Transverse colon (tissue), 4 donors: ENCODE measurements around the gene ARHGAP42. TPM values are rescaled to one million over a fixed set of nuclear protein-coding genes. Genes with fewer than 3 reads are reported as not detected.
"Not testable (repeated sequence)": the region's sequence is repeated elsewhere in the genome, so short reads cannot be mapped to it uniquely, and the experiment has no call there.

ENCODE experiments used
- DNase-seq: peaks from one replicate; pipeline ENCODE4 v3.0.0-alpha.2; 2019
- H3K27ac ChIP-seq, 4 donors: fragments of 200-600 bp; sonication (generic); 2 replicates each; pipeline ENCODE4 v1.5.1; 2016 to 2018; ENCODE audit warnings: inconsistent platforms in 4 of 4
- H3K27me3 ChIP-seq: fragments of 200-600 bp; sonication (generic); 2 replicates; pipeline ENCODE4 v1.5.1; 2017; ENCODE audit warnings: inconsistent platforms
- H3K36me3 ChIP-seq, 4 donors: fragments of 200-600 bp; sonication (generic); 2 replicates each; pipeline ENCODE4 v1.5.1; 2017 to 2019; ENCODE audit warnings: inconsistent platforms in 4 of 4
- H3K4me1 ChIP-seq, 4 donors: fragments of 200-600 bp; sonication (generic); 2 replicates each; pipeline ENCODE4 v1.5.1; 2017 to 2020; ENCODE audit warnings: inconsistent platforms in 4 of 4
- H3K4me3 ChIP-seq, 4 donors: fragments of 200-600 bp; sonication (generic); 1 replicate in 1 of 4; 2 replicates in 3 of 4; pipeline versions ENCODE4 v1.5.1 to v1.6.1; 2017 to 2019; ENCODE audit warnings: inconsistent platforms in 4 of 4
- H3K9me3 ChIP-seq, 2 donors: fragments of 200-600 bp; sonication (generic); 2 replicates each; pipeline ENCODE4 v1.5.1; 2017 to 2019; ENCODE audit warnings: inconsistent platforms in 2 of 2
- EP300 ChIP-seq: sonication (generic); formaldehyde crosslinking; IDR thresholded peaks from one replicate; pipeline ENCODE4 v1.6.1; 2017; ENCODE audit warnings: antibody characterized with exemption, low read depth
- POLR2A ChIP-seq: fragments of 450-650 bp; IDR thresholded peaks from one replicate; pipeline ENCODE4 v1.6.1; 2016; ENCODE audit warnings: antibody characterized with exemption, mild to moderate bottlenecking, moderate library complexity
- POLR2AphosphoS5 ChIP-seq, 3 donors: sonication (generic); formaldehyde crosslinking; IDR thresholded peaks; one replicate each; pipeline ENCODE4 v1.6.1; 2016; ENCODE audit warnings: antibody characterized with exemption in 3 of 3
- WGBS, 2 donors: methylation state at CpG; one replicate each; pipeline ENCODE4 v1.1.5; 2018; ENCODE audit warnings: low coverage in 1 of 2; 5-methylcytosine and 5-hydroxymethylcytosine counted together
- in situ Hi-C, 4 donors: fragments of 200-750 bp; cut with MboI; loops; one replicate each; pipeline versions ENCODE4 v1.15.0 to v1.15.1; 2017; ENCODE audit warnings: low sequenced_read_pairs in 3 of 4, low pct_ligation_motif_present in 1 of 4, low pct_unique_long_range_greater_than_20kb in 1 of 4
- intact Hi-C: fragments of 100-400 bp; cut with DNase I; formaldehyde crosslinking; loops from one replicate; pipeline ENCODE4 v1.15.1; 2023; ENCODE audit warnings: low total_unique reads
- total RNA-seq, 4 donors: library from RNA; depleted of rRNA; stranded (reverse); fragments of >200 nt; gene quantifications; one replicate each; pipeline ENCODE4 v1.1.0, GENCODE V29; 2016
- TF ChIP-seq, protein P1 (sequence below), 5 experiments: fragments of 200-600 bp in 3 of 5; fragments of 450-650 bp in 2 of 5; sonication (generic) in 3 of 5; IDR thresholded peaks; 1 replicate in 2 of 5; 2 replicates in 3 of 5; pipeline ENCODE4 v1.5.1; 2016 to 2017; ENCODE audit warnings: antibody characterized with exemption in 5 of 5, inconsistent platforms in 3 of 5, mild to moderate bottlenecking in 2 of 5, moderate library complexity in 1 of 5

ARHGAP42 gene
- total RNA-seq, 4 donors from 2014 or later: 33.3 to 62.5 (median 40.9) TPM

DNA sequence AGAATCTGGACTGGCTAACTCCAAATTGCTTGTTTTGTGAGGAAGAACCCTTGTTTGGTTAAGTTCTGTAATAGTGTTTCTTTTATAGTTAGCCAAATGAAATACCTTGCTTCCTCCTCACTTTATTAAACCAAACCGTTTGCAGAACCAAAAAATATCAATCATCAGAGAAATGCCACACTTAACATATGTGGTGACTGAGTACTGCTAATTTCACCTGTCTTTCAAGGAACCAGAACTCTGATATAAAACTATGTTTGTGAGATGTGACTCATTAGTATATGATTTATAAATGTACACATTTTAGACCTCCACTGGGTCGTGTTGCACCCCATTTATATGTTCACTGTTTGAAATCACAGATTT is 322.6 kb downstream of the ARHGAP42 start:
- Histone ChIP-seq H3K27me3 (no peaks in the 10 kb centered on the region), H3K36me3 (no peaks in the 10 kb centered on the region), H3K4me1 (no peaks in the 10 kb centered on the region), H3K4me3 (no peak overlapping the region), H3K27ac (no peak overlapping the region), H3K9me3 (no peaks in the 10 kb centered on the region)
- no peak for DNase-seq
- no peak for TF ChIP-seq POLR2A
- TF ChIP-seq EP300: no peak
- TF ChIP-seq, protein P1, sequence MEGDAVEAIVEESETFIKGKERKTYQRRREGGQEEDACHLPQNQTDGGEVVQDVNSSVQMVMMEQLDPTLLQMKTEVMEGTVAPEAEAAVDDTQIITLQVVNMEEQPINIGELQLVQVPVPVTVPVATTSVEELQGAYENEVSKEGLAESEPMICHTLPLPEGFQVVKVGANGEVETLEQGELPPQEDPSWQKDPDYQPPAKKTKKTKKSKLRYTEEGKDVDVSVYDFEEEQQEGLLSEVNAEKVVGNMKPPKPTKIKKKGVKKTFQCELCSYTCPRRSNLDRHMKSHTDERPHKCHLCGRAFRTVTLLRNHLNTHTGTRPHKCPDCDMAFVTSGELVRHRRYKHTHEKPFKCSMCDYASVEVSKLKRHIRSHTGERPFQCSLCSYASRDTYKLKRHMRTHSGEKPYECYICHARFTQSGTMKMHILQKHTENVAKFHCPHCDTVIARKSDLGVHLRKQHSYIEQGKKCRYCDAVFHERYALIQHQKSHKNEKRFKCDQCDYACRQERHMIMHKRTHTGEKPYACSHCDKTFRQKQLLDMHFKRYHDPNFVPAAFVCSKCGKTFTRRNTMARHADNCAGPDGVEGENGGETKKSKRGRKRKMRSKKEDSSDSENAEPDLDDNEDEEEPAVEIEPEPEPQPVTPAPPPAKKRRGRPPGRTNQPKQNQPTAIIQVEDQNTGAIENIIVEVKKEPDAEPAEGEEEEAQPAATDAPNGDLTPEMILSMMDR (IDR thresholded peaks at IDR 0.05): no peak
- TF ChIP-seq POLR2AphosphoS5 (IDR thresholded peaks at IDR 0.05): no peak
- 35 to 41% methylated on average over 2 of the region's 2 CpGs for WGBS, 2 donors
- intact Hi-C loops (no loop called here), in situ Hi-C loops (no loop called here)

- intact Hi-C loops: no loop called here
- DNase-seq: no peak
- H3K4me1 ChIP-seq: no peaks in the 10 kb centered on the region
- no peak overlapping the region for H3K27ac ChIP-seq
- in situ Hi-C loops: no loop called here
- H3K36me3 ChIP-seq: no peaks in the 10 kb centered on the region
- TF ChIP-seq POLR2AphosphoS5 (IDR thresholded peaks at IDR 0.05) (no peak), POLR2A (no peak), EP300 (no peak)
- TF ChIP-seq, protein P1 (IDR thresholded peaks at IDR 0.05): no peak
- no peaks in the 10 kb centered on the region for H3K9me3 ChIP-seq
- no peak overlapping the region for H3K4me3 ChIP-seq
- 69 to 78% methylated on average over 3 to 5 of the region's 5 CpGs for WGBS, 2 donors
- no peaks in the 10 kb centered on the region for H3K27me3 ChIP-seq
Observed at GRCh38 chr11:101010899-101011298, 323.8 kb downstream of the ARHGAP42 start.

GRCh38 chr11:101011881-101012280 is 324.8 kb downstream of the ARHGAP42 start:
- intact Hi-C loops (no loop called here), in situ Hi-C loops (no loop called here)
- H3K36me3 ChIP-seq: no peaks in the 10 kb centered on the region
- no peaks in the 10 kb centered on the region for H3K27me3 ChIP-seq
- no peaks in the 10 kb centered on the region for H3K9me3 ChIP-seq
- no peak overlapping the region for H3K4me3 ChIP-seq
- 83 to 100% methylated on average over 5 of the region's 5 CpGs for WGBS, 2 donors
- no peak for TF ChIP-seq POLR2AphosphoS5 (IDR thresholded peaks at IDR 0.05)
- TF ChIP-seq POLR2A: no peak
- no peak for TF ChIP-seq EP300
- TF ChIP-seq, protein P1 (IDR thresholded peaks at IDR 0.05): no peak
- H3K27ac ChIP-seq: no peak overlapping the region
- no peaks in the 10 kb centered on the region for H3K4me1 ChIP-seq
- DNase-seq: no peak

- H3K27me3 ChIP-seq, DNase-seq, H3K4me3 ChIP-seq, intact Hi-C loops, H3K36me3 ChIP-seq, H3K4me1 ChIP-seq, in situ Hi-C loops, H3K9me3 ChIP-seq, H3K27ac ChIP-seq: not testable (repeated sequence)
Observed at GRCh38 chr11:101013702-101014101, 326.6 kb downstream of the ARHGAP42 start.

GRCh38 chr11:101014600-101015285 is 327.7 kb downstream of the ARHGAP42 start:
- in situ Hi-C loops: no loop called here
- Histone ChIP-seq H3K9me3 (no peaks in the 10 kb centered on the region), H3K4me1 (no peaks in the 10 kb centered on the region)

More at GRCh38 chr11:101014600-101015285, 327.7 kb downstream of the ARHGAP42 start:
- H3K27ac ChIP-seq: no peak overlapping the region
- H3K4me3 ChIP-seq: no peak overlapping the region
- H3K36me3 ChIP-seq: no peaks in the 10 kb centered on the region
- H3K27me3 ChIP-seq: no peaks in the 10 kb centered on the region
- intact Hi-C loops: no loop called here
- no peak for TF ChIP-seq POLR2AphosphoS5 (IDR thresholded peaks at IDR 0.05)
- no peak for TF ChIP-seq EP300
- TF ChIP-seq, protein P1 (IDR thresholded peaks at IDR 0.05): no peak
- TF ChIP-seq POLR2A: no peak
- DNase-seq: no peak
